HEK293 (cell line): ENCODE measurements around the gene DCD.

ENCODE experiments used
- CTCF ChIA-PET: fragments of 350-600 bp; formaldehyde crosslinking; extraction: SDS; loops from one replicate; lab custom pipeline; 2021; ENCODE audit warnings: antibody characterized with exemption; lab: Yijun Ruan, JAX
- POLR2A ChIA-PET: fragments of 300-600 bp; formaldehyde crosslinking; extraction: SDS; loops from one replicate; lab custom pipeline; 2020; ENCODE audit warnings: antibody characterized with exemption, inconsistent platforms; lab: Yijun Ruan, JAX
- H3K27ac ChIP-seq: fragments of 200-500 bp; sonication (Bioruptor generic); 2 replicates; pipeline ENCODE4 v1.5.1; 2014; ENCODE audit warnings: low read depth, low read length, control low read depth, inconsistent platforms; ENCODE audit errors: extremely low read depth
- H3K36me3 ChIP-seq, 2 experiments: fragments of 200-500 bp in 1 of 2; sonication (Bioruptor generic) in 1 of 2; 1 replicate in 1 of 2; 2 replicates in 1 of 2; pipeline ENCODE4 v1.5.1; 2014 to 2017; ENCODE audit warnings: inconsistent platforms in 2 of 2, low read length in 2 of 2; ENCODE audit not compliant: control insufficient read depth in 2 of 2, insufficient read depth in 1 of 2
- H3K4me1 ChIP-seq: fragments of 200-500 bp; sonication (Bioruptor generic); 2 replicates; pipeline ENCODE4 v1.5.1; 2014; ENCODE audit warnings: mild to moderate bottlenecking, low read length, inconsistent platforms; ENCODE audit not compliant: control insufficient read depth, insufficient read depth
- H3K4me3 ChIP-seq: 2 replicates; pipeline ENCODE4 v1.5.1; 2011; ENCODE audit warnings: low read depth, mild to moderate bottlenecking, control low read depth, low read length, moderate library complexity
- H3K9me3 ChIP-seq: fragments of 200-500 bp; sonication (Bioruptor generic); 2 replicates; pipeline ENCODE4 v1.5.1; 2014; ENCODE audit warnings: low read depth, low read length, inconsistent platforms; ENCODE audit not compliant: control insufficient read depth, insufficient read depth
- GLI2 ChIP-seq: fragments of 450-650 bp; formaldehyde crosslinking; IDR thresholded peaks from 2 replicates; pipeline ENCODE4; 2017; ENCODE audit warnings: missing biosample characterization, missing genetic modification characterization, low read depth, borderline replicate concordance
- GLIS1 ChIP-seq: fragments of 450-650 bp; formaldehyde crosslinking; IDR thresholded peaks from 2 replicates; pipeline ENCODE4 v1.5.1; 2016; ENCODE audit warnings: missing biosample characterization, missing genetic modification characterization
- KLF10 ChIP-seq: fragments of 450-650 bp; IDR thresholded peaks from 2 replicates; pipeline ENCODE4 v1.5.1; 2018; ENCODE audit warnings: missing biosample characterization, mild to moderate bottlenecking, missing genetic modification characterization
- ZBTB17 ChIP-seq: fragments of 450-650 bp; formaldehyde crosslinking; IDR thresholded peaks from 2 replicates; pipeline ENCODE4 v1.5.1; 2016; ENCODE audit warnings: missing biosample characterization, missing genetic modification characterization
- ZFHX2 ChIP-seq: fragments of 450-650 bp; formaldehyde crosslinking; conservative IDR thresholded peaks from 2 replicates; pipeline ENCODE4 v1.5.1; 2016; ENCODE audit warnings: missing biosample characterization, missing genetic modification characterization
- ZIC2 ChIP-seq: fragments of 450-650 bp; formaldehyde crosslinking; IDR thresholded peaks from 2 replicates; pipeline ENCODE4 v1.5.1; 2016; ENCODE audit warnings: missing biosample characterization, missing genetic modification characterization
- ZNF157 ChIP-seq: fragments of 450-650 bp; formaldehyde crosslinking; IDR thresholded peaks from 2 replicates; pipeline ENCODE4 v1.5.1; 2016; ENCODE audit warnings: missing biosample characterization, missing genetic modification characterization
- ZNF175 ChIP-seq: fragments of 450-650 bp; formaldehyde crosslinking; IDR thresholded peaks from 2 replicates; pipeline ENCODE4 v1.5.1; 2016; ENCODE audit warnings: missing biosample characterization, missing genetic modification characterization
- ZNF2 ChIP-seq: fragments of 450-650 bp; formaldehyde crosslinking; IDR thresholded peaks from 2 replicates; pipeline ENCODE4 v1.5.1; 2016; ENCODE audit warnings: missing biosample characterization, missing genetic modification characterization
- ZNF274 ChIP-seq, 2 experiments: fragments of 200-500 bp in 1 of 2; fragments of 450-650 bp in 1 of 2; sonication (Bioruptor generic) in 1 of 2; formaldehyde crosslinking in 1 of 2; IDR thresholded peaks; 2 replicates each; pipeline versions ENCODE4 v1.5.1 to v1.6.1; 2014 to 2016; ENCODE audit warnings: borderline replicate concordance in 1 of 2, inconsistent platforms in 1 of 2, low read length in 1 of 2, missing biosample characterization in 1 of 2, missing genetic modification characterization in 1 of 2
- ZNF341 ChIP-seq: fragments of 450-650 bp; formaldehyde crosslinking; IDR thresholded peaks from 2 replicates; pipeline ENCODE4; 2016; ENCODE audit warnings: low read depth, missing biosample characterization, missing genetic modification characterization
- ZNF473 ChIP-seq: fragments of 450-650 bp; formaldehyde crosslinking; IDR thresholded peaks from 2 replicates; pipeline ENCODE4 v1.5.1; 2017; ENCODE audit warnings: missing biosample characterization, missing genetic modification characterization
- ZNF544 ChIP-seq: fragments of 450-650 bp; formaldehyde crosslinking; IDR thresholded peaks from 2 replicates; pipeline ENCODE4 v1.5.0; 2017; ENCODE audit warnings: missing biosample characterization, missing genetic modification characterization
- ZNF654 ChIP-seq: fragments of 450-650 bp; formaldehyde crosslinking; IDR thresholded peaks from 2 replicates; pipeline ENCODE4 v1.5.1; 2016; ENCODE audit warnings: low read depth, missing biosample characterization, missing genetic modification characterization
- ZSCAN16 ChIP-seq: fragments of 450-650 bp; formaldehyde crosslinking; IDR thresholded peaks from 2 replicates; pipeline ENCODE4 v1.5.1; 2016; ENCODE audit warnings: missing biosample characterization, missing genetic modification characterization
- TF ChIP-seq, protein P1 (sequence below): fragments of 450-650 bp; formaldehyde crosslinking; IDR thresholded peaks from 2 replicates; pipeline ENCODE4 v1.5.1; 2017; ENCODE audit warnings: missing biosample characterization, missing genetic modification characterization
- TF ChIP-seq, protein P2 (sequence below): fragments of 450-650 bp; formaldehyde crosslinking; IDR thresholded peaks from 2 replicates; pipeline ENCODE4 v1.5.1; 2016; ENCODE audit warnings: missing biosample characterization, missing genetic modification characterization, low read depth
- TF ChIP-seq, protein P3 (sequence below): fragments of 450-650 bp; formaldehyde crosslinking; IDR thresholded peaks from 2 replicates; pipeline ENCODE4 v1.5.1; 2017; ENCODE audit warnings: missing biosample characterization, missing genetic modification characterization
- TF ChIP-seq, protein P4 (sequence below): fragments of 450-650 bp; formaldehyde crosslinking; conservative IDR thresholded peaks from 2 replicates; pipeline ENCODE4 v1.5.1; 2016; ENCODE audit warnings: low read depth, missing biosample characterization, missing genetic modification characterization

DCD gene

DNA sequence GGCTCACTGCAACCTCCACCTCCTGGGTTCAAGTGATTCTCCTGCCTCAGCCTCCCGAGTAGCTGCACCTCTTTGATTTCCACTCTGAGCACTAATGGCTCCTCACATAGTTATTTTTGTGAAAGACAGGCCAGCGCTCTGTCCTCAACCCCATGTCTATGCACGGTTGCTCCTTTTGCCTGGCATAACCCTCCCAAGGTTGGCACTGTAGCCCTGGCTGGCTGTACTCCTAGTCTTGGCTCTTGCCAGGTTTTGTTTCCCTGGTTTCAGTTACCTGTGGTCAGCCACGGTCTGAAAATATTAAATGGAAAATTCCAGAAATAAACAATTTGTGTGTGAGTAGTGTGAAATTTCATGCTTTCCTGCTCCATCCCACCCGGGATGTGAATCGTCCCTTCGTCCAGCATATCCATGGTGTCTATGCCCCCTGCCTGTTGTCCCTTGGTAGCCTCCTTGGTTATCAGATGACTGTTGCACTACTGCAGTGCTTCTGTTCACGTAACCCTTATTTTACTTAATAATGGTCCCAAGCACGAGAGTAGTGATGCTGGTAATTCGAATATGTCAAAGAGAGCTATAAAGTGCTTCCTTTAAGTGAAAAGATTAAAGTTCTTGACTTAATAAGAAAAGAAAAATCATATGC is 12.3 kb upstream of the DCD start (continued):
- no peak for TF ChIP-seq ZSCAN16 (tag by site-specific recombination)
- TF ChIP-seq ZBTB17 (tag by site-specific recombination), result no peak

DNA sequence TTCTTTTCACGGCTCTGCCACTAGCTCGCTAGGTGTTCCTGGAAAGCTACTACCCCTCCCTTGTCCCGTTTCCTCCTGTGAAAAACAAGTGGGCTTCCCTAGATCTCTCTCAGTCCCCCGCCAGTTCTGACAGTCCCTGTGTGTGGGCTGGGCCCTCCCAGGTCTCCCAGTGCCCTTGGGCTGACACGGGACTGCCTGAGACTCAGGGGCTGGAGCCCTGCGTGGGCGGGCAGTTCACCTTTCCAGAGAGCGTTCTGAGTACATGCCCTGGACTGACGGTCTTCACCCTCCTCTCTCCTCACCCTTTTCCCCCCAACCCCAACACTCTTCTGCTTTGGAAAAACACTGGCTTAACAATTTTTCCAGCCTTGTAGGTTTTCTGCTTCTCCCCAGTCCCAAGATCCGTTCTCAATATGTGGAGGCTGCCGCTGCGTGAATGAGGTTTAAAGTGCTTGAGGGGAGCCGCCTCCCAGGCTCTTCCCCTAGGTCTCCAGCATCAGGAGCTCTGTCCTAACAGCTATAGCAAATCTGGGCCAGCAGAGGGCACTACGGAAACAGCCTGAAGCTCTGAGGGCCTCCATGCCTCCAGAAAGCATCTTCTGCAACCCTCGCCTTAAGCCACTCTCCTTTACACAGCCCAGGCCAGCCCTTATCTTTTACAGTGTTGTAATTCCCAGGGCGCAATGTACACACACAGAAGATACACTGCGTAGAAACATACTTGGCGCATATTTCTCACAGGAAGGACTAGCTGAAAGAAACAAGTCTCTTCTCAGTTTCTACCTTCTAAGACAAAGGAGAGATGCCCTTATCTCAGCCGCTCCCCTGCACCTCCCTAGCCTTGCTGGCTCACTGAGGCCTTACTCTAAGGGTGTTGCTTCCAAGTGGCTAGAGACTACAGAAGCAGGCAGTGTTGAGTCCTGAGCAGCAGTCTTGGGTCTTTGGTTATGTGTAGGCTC is 10.4 kb upstream of the DCD start:
- peaks cover 5% of the 10 kb centered on the region; the same call in 1 of the 2 replicates for H3K4me1 ChIP-seq
- ChIA-PET POLR2A (no interaction called here), CTCF (interaction anchor here (0.5 to 2.8 kb wide), 41 partner anchors 9 to 1924 kb away, joined by 3 to 18 read pairs (median 6); partner anchors contain the start of gene PDE1B)
- TF ChIP-seq ZNF341 (tag by site-specific recombination) (0 out of 2 replicates have a peak, but pooled peaks have one; percentile 13), ZIC2 (no peak), ZNF654 (tag by site-specific recombination) (peak; percentile 19; the same call in 1 of the 2 replicates), ZFHX2 (tag by site-specific recombination) (peak; percentile 35; the same call in 1 of the 2 replicates)
- TF ChIP-seq, protein P1, sequence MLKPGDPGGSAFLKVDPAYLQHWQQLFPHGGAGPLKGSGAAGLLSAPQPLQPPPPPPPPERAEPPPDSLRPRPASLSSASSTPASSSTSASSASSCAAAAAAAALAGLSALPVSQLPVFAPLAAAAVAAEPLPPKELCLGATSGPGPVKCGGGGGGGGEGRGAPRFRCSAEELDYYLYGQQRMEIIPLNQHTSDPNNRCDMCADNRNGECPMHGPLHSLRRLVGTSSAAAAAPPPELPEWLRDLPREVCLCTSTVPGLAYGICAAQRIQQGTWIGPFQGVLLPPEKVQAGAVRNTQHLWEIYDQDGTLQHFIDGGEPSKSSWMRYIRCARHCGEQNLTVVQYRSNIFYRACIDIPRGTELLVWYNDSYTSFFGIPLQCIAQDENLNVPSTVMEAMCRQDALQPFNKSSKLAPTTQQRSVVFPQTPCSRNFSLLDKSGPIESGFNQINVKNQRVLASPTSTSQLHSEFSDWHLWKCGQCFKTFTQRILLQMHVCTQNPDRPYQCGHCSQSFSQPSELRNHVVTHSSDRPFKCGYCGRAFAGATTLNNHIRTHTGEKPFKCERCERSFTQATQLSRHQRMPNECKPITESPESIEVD, result no peak
- TF ChIP-seq, protein P2, sequence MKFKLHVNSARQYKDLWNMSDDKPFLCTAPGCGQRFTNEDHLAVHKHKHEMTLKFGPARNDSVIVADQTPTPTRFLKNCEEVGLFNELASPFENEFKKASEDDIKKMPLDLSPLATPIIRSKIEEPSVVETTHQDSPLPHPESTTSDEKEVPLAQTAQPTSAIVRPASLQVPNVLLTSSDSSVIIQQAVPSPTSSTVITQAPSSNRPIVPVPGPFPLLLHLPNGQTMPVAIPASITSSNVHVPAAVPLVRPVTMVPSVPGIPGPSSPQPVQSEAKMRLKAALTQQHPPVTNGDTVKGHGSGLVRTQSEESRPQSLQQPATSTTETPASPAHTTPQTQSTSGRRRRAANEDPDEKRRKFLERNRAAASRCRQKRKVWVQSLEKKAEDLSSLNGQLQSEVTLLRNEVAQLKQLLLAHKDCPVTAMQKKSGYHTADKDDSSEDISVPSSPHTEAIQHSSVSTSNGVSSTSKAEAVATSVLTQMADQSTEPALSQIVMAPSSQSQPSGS (tag by site-specific recombination), result no peak
- H3K36me3 ChIP-seq, result no peaks in the 10 kb centered on the region
- no peaks in the 10 kb centered on the region for H3K9me3 ChIP-seq
- H3K27ac ChIP-seq, result no peak overlapping the region
- H3K4me3 ChIP-seq, result no peak overlapping the region

DNA sequence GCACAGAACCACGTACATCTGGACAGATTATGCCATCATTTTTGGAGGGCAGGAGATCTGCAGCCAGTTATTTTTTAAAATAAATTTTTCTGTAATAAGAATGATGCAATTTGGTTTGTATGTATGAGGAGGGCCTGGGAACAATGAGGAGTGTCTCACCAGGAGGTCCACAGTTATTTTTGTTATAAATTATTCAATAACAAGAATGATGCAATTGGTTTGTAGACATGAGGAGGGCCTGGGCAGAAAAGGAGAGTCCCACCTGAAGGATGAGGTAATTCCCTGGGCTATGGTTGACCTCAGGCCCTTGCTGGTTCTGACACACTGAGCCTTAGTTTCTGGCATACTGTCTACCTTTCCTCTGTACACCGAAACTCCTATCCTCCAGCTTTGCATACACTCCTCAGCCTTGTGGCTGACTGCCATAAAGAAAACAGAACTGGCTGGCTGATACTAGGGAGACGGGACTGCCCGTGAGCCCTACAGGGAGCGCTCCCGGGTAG is 9.0 kb upstream of the DCD start:
- POLR2A ChIA-PET, result no interaction called here
- CTCF ChIA-PET, result interaction anchor here (0.6 to 2.8 kb wide), 8 partner anchors 17 to 336 kb away, joined by 3 to 12 read pairs (median 3); no protein-coding TSS in a partner anchor
- no peak overlapping the region for H3K27ac ChIP-seq
- TF ChIP-seq, protein P3, sequence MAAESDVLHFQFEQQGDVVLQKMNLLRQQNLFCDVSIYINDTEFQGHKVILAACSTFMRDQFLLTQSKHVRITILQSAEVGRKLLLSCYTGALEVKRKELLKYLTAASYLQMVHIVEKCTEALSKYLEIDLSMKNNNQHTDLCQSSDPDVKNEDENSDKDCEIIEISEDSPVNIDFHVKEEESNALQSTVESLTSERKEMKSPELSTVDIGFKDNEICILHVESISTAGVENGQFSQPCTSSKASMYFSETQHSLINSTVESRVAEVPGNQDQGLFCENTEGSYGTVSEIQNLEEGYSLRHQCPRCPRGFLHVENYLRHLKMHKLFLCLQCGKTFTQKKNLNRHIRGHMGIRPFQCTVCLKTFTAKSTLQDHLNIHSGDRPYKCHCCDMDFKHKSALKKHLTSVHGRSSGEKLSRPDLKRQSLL (tag by site-specific recombination), result no peak
- TF ChIP-seq GLIS1 (0 out of 2 replicates have a peak, but pooled peaks have one; percentile 12), ZNF157 (tag by site-specific recombination) (no peak), ZNF544 (tag by site-specific recombination) (no peak), ZNF274 (IDR thresholded peaks at IDR 0.05; ENCODE audit: low read length) (no peak), ZNF274 (tag by site-specific recombination; IDR thresholded peaks at IDR 0.05; ENCODE audit: borderline replicate concordance) (no peak), ZNF175 (no peak), ZNF2 (tag by site-specific recombination) (no peak), KLF10 (tag by site-specific recombination) (no peak), ZSCAN16 (tag by site-specific recombination) (no peak), ZNF473 (tag by site-specific recombination) (no peak), GLI2 (tag by site-specific recombination) (no peak)
- TF ChIP-seq, protein P2 (tag by site-specific recombination), result peak; percentile 63; the same call in 1 of the 2 replicates
- TF ChIP-seq, protein P4, sequence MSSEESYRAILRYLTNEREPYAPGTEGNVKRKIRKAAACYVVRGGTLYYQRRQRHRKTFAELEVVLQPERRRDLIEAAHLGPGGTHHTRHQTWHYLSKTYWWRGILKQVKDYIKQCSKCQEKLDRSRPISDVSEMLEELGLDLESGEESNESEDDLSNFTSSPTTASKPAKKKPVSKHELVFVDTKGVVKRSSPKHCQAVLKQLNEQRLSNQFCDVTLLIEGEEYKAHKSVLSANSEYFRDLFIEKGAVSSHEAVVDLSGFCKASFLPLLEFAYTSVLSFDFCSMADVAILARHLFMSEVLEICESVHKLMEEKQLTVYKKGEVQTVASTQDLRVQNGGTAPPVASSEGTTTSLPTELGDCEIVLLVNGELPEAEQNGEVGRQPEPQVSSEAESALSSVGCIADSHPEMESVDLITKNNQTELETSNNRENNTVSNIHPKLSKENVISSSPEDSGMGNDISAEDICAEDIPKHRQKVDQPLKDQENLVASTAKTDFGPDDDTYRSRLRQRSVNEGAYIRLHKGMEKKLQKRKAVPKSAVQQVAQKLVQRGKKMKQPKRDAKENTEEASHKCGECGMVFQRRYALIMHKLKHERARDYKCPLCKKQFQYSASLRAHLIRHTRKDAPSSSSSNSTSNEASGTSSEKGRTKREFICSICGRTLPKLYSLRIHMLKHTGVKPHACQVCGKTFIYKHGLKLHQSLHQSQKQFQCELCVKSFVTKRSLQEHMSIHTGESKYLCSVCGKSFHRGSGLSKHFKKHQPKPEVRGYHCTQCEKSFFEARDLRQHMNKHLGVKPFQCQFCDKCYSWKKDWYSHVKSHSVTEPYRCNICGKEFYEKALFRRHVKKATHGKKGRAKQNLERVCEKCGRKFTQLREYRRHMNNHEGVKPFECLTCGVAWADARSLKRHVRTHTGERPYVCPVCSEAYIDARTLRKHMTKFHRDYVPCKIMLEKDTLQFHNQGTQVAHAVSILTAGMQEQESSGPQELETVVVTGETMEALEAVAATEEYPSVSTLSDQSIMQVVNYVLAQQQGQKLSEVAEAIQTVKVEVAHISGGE, result no peak

More for the DNA sequence above, 9.0 kb upstream of the DCD start:
- Histone ChIP-seq H3K4me3 (no peak overlapping the region), H3K9me3 (no peaks in the 10 kb centered on the region), H3K36me3 (no peaks in the 10 kb centered on the region), H3K4me1 (peaks cover 5% of the 10 kb centered on the region; the same call in 1 of the 2 replicates)
